HCT116 (cell line): ENCODE data around the gene THYN1. TPM values are rescaled to one million over a fixed set of nuclear protein-coding genes. Genes with fewer than 3 reads are reported as not detected.

ENCODE experiments used
- ATAC-seq: fragments of 200-7000 bp; cut with Tn5 transposase; 2 replicates; pipeline ENCODE4 v1.9.1; 2020; ENCODE audit warnings: mild to moderate bottlenecking, moderate library complexity
- BruUV-seq: library from RNA; stranded (reverse); fragments of 400-500 nt; replicated peaks from 2 replicates; lab custom pipeline; 2021; lab: Mats Ljungman, UMichigan
- CTCF ChIA-PET: fragments of 300-600 bp; sonication (Branson Sonifier 250); formaldehyde crosslinking; loops from one replicate; lab custom pipeline; 2021; ENCODE audit warnings: antibody characterized with exemption; lab: Charles Lee
- POLR2A ChIA-PET: fragments of 300-600, 350-600 bp; sonication (Branson Sonifier 250); formaldehyde crosslinking; loops from one replicate; lab custom pipeline; 2021; ENCODE audit warnings: antibody characterized with exemption; lab: Charles Lee
- RAD21 ChIA-PET, 2 experiments: fragments of 300-600 bp; sonication (Branson Sonifier 250); formaldehyde crosslinking; loops; one replicate each; lab custom pipeline; 2023; ENCODE audit warnings: low total read pairs in 2 of 2; ENCODE audit not compliant: uncharacterized antibody in 2 of 2, unreplicated experiment in 2 of 2, low non-redundant PET in 1 of 2; lab: Charles Lee
- DNase-seq: peaks from one replicate; pipeline ENCODE4 v3.0.0-alpha.2; 2010; ENCODE audit warnings: low read depth, low spot score
- H2AFZ ChIP-seq: fragments of 200-600 bp; shearing (Covaris generic), sonication (generic); 2 replicates; pipeline ENCODE4 v1.6.1; 2017; ENCODE audit warnings: low read depth, mixed run types, mixed read lengths, antibody characterized with exemption, low read length; ENCODE audit not compliant: poor library complexity, severe bottlenecking
- H3K27ac ChIP-seq: 2 replicates; pipeline ENCODE4 v1.5.1; 2012; ENCODE audit warnings: low read depth, low read length
- H3K27me3 ChIP-seq: fragments of 200-600 bp; sonication (generic); 2 replicates; pipeline ENCODE4 v1.6.1; 2016; ENCODE audit warnings: mixed run types, low read length, mixed read lengths; ENCODE audit not compliant: insufficient read depth
- H3K36me3 ChIP-seq, 2 experiments: fragments of 200-500 bp in 1 of 2; fragments of 200-600 bp in 1 of 2; sonication (Bioruptor generic) in 1 of 2; sonication (generic) in 1 of 2; 2 replicates each; pipeline versions ENCODE4 v1.5.1 to v1.6.1; 2014 to 2016; ENCODE audit warnings: low read length in 2 of 2, inconsistent platforms in 1 of 2, mixed read lengths in 1 of 2, mixed run types in 1 of 2; ENCODE audit not compliant: insufficient read depth in 2 of 2, control insufficient read depth in 1 of 2
- H3K4me1 ChIP-seq, 2 experiments: fragments of 200-600 bp in 1 of 2; sonication (generic) in 1 of 2; 2 replicates each; pipeline versions ENCODE4 v1.5.1 to v1.6.1; 2012 to 2017; ENCODE audit warnings: low read length in 2 of 2, inconsistent platforms in 1 of 2, mild to moderate bottlenecking in 1 of 2, mixed read lengths in 1 of 2, mixed run types in 1 of 2, moderate library complexity in 1 of 2; ENCODE audit not compliant: insufficient read depth in 2 of 2, control insufficient read depth in 1 of 2
- H3K4me2 ChIP-seq: fragments of 200-600 bp; sonication (generic); 2 replicates; pipeline ENCODE4 v1.6.1; 2017; ENCODE audit warnings: mixed run types, low read length, mixed read lengths
- H3K4me3 ChIP-seq, 2 experiments: fragments of 200-600 bp in 1 of 2; sonication (generic) in 1 of 2; replicated peaks in 1 of 2; 2 replicates each; pipeline ENCODE4 v1.5.1; 2011 to 2016; ENCODE audit warnings: low read length in 2 of 2, control low read depth in 1 of 2, low read depth in 1 of 2, mild to moderate bottlenecking in 1 of 2, mixed read lengths in 1 of 2, mixed run types in 1 of 2
- H3K79me2 ChIP-seq: fragments of 200-600 bp; sonication (generic); 2 replicates; pipeline ENCODE4 v1.6.1; 2017; ENCODE audit warnings: mild to moderate bottlenecking, mixed run types, low read length, moderate library complexity, mixed read lengths; ENCODE audit not compliant: insufficient read depth
- H3K9ac ChIP-seq: fragments of 200-600 bp; sonication (generic); 2 replicates; pipeline ENCODE4 v1.6.1; 2016; ENCODE audit warnings: low read length, mixed read lengths
- H3K9me2 ChIP-seq: fragments of 200-600 bp; sonication (generic), shearing (Covaris generic); 2 replicates; pipeline ENCODE4 v1.6.1; 2017; ENCODE audit warnings: mixed run types, mild to moderate bottlenecking, moderate library complexity; ENCODE audit not compliant: insufficient read depth
- H3K9me3 ChIP-seq, 2 experiments: fragments of 200-500 bp in 1 of 2; fragments of 200-600 bp in 1 of 2; sonication (Bioruptor generic) in 1 of 2; sonication (generic) in 1 of 2; 2 replicates each; pipeline ENCODE4 v1.6.1; 2014 to 2017; ENCODE audit warnings: low read length in 2 of 2, mixed read lengths in 2 of 2, inconsistent platforms in 1 of 2, low read depth in 1 of 2, mild to moderate bottlenecking in 1 of 2, mixed run types in 1 of 2, moderate library complexity in 1 of 2; ENCODE audit not compliant: control insufficient read depth in 1 of 2, insufficient read depth in 1 of 2
- H4K20me1 ChIP-seq: fragments of 200-600 bp; sonication (generic), shearing (Covaris generic); 2 replicates; pipeline ENCODE4 v1.6.1; 2017; ENCODE audit warnings: mixed run types, mild to moderate bottlenecking, moderate library complexity; ENCODE audit not compliant: insufficient read depth
- ATF3 ChIP-seq: IDR thresholded peaks from 2 replicates; pipeline ENCODE4 v1.6.1; 2012
- CBX3 ChIP-seq: IDR thresholded peaks from 2 replicates; pipeline ENCODE4 v1.6.1; 2012; ENCODE audit warnings: low read depth
- CEBPB ChIP-seq: IDR thresholded peaks from 2 replicates; pipeline ENCODE4 v1.6.1; 2012; ENCODE audit warnings: low read depth
- EGR1 ChIP-seq: IDR thresholded peaks from 2 replicates; pipeline ENCODE4 v1.6.1; 2012; ENCODE audit warnings: low read depth
- ELF1 ChIP-seq: IDR thresholded peaks from 2 replicates; pipeline ENCODE4 v1.6.1; 2012; ENCODE audit warnings: low read depth, borderline replicate concordance
- EZH2phosphoT487 ChIP-seq: fragments of 200-600 bp; IDR thresholded peaks from 2 replicates; pipeline ENCODE4 v1.6.1; 2018; ENCODE audit warnings: antibody characterized with exemption, borderline replicate concordance
- MAX ChIP-seq: IDR thresholded peaks from 2 replicates; pipeline ENCODE4 v1.6.1; 2012
- POLR2AphosphoS5 ChIP-seq: IDR thresholded peaks from 2 replicates; pipeline ENCODE4 v1.6.1; 2011; ENCODE audit warnings: mild to moderate bottlenecking, low read depth, low read length, moderate library complexity
- RAD21 ChIP-seq: IDR thresholded peaks from 2 replicates; pipeline ENCODE4 v1.6.1; 2012; ENCODE audit warnings: low read depth, mild to moderate bottlenecking
- SIN3A ChIP-seq: IDR thresholded peaks from 2 replicates; pipeline ENCODE4 v1.6.1; 2012; ENCODE audit warnings: low read depth
- SP1 ChIP-seq: IDR thresholded peaks from 2 replicates; pipeline ENCODE4 v1.6.1; 2012; ENCODE audit warnings: low read depth
- SRF ChIP-seq: IDR thresholded peaks from 2 replicates; pipeline ENCODE4 v1.6.1; 2012; ENCODE audit warnings: low read depth
- TCF7L2 ChIP-seq: IDR thresholded peaks from 2 replicates; pipeline ENCODE4 v1.7.0; 2011; ENCODE audit warnings: borderline replicate concordance, inconsistent platforms; ENCODE audit not compliant: insufficient read depth, insufficient read length; ENCODE audit errors: extremely low read depth
- ZBTB33 ChIP-seq: IDR thresholded peaks from 2 replicates; pipeline ENCODE4 v1.6.1; 2011; ENCODE audit warnings: mild to moderate bottlenecking, low read length, moderate library complexity; ENCODE audit not compliant: insufficient replicate concordance; ENCODE audit errors: extremely low read depth
- ZFX ChIP-seq: fragments of 450-650 bp; IDR thresholded peaks from 2 replicates; pipeline ENCODE4 v1.6.1; 2017
- ZNF274 ChIP-seq: fragments of 200-500 bp; sonication (Bioruptor generic); IDR thresholded peaks from 2 replicates; pipeline ENCODE4 v1.6.1; 2014; ENCODE audit warnings: mild to moderate bottlenecking, low read depth, low read length, inconsistent platforms
- intact Hi-C: fragments of 100-400 bp; cut with micrococcal nuclease; formaldehyde crosslinking; loops from 2 replicates; pipeline ENCODE4 v1.10.0; 2022
- total RNA-seq: library from RNA; stranded (reverse); gene quantifications from one replicate; pipeline ENCODE4 v1.2.1, GENCODE V29; 2021; ENCODE audit not compliant: unreplicated experiment
- TF ChIP-seq, protein P1 (sequence below), 3 experiments: fragments of 200-600 bp in 1 of 3; sonication (generic) in 1 of 3; IDR thresholded peaks in 2 of 3; conservative IDR thresholded peaks in 1 of 3; 2 replicates each; pipeline ENCODE4 v1.5.1; 2012 to 2017; ENCODE audit warnings: low read depth in 2 of 3, low read length in 2 of 3, antibody characterized with exemption in 1 of 3, borderline replicate concordance in 1 of 3, control low read depth in 1 of 3, mild to moderate bottlenecking in 1 of 3, mixed read lengths in 1 of 3, mixed run types in 1 of 3, moderate library complexity in 1 of 3; ENCODE audit not compliant: insufficient read depth in 1 of 3

The THYN1 gene
- total RNA-seq, 1 experiment from 2014 or later = 32.2 TPM

GRCh38 chr11:134290646-134291045 lies 37.5 kb upstream of the THYN1 start:
- Histone ChIP-seq H3K27ac (no peak overlapping the region), H3K4me1 (no peaks in the 10 kb centered on the region), H3K9me2 (no peaks in the 10 kb centered on the region), H3K9ac (no peak overlapping the region), H3K79me2 (no peaks in the 10 kb centered on the region), H3K27me3 (no peaks in the 10 kb centered on the region), H3K9me3 (no peaks in the 10 kb centered on the region), H3K36me3 (no peaks in the 10 kb centered on the region), H4K20me1 (no peaks in the 10 kb centered on the region), H2AFZ (no peak overlapping the region), H3K4me3 (no peak overlapping the region), H3K4me2 (no peak overlapping the region)
- ChIA-PET CTCF (no interaction called here), RAD21 (no interaction called here), POLR2A (no interaction called here)
- DNase-seq = no peak
- no TSS peak for BruUV-seq
- TF ChIP-seq ZBTB33 (no peak), ZNF274 (no peak), RAD21 (no peak), ZFX (no peak), CEBPB (no peak), SP1 (no peak), TCF7L2 (no peak), EGR1 (no peak), ELF1 (no peak), SRF (no peak), SIN3A (no peak), ATF3 (no peak), MAX (no peak), POLR2AphosphoS5 (no peak), CBX3 (no peak), EZH2phosphoT487 (no peak)
- TF ChIP-seq, protein P1, sequence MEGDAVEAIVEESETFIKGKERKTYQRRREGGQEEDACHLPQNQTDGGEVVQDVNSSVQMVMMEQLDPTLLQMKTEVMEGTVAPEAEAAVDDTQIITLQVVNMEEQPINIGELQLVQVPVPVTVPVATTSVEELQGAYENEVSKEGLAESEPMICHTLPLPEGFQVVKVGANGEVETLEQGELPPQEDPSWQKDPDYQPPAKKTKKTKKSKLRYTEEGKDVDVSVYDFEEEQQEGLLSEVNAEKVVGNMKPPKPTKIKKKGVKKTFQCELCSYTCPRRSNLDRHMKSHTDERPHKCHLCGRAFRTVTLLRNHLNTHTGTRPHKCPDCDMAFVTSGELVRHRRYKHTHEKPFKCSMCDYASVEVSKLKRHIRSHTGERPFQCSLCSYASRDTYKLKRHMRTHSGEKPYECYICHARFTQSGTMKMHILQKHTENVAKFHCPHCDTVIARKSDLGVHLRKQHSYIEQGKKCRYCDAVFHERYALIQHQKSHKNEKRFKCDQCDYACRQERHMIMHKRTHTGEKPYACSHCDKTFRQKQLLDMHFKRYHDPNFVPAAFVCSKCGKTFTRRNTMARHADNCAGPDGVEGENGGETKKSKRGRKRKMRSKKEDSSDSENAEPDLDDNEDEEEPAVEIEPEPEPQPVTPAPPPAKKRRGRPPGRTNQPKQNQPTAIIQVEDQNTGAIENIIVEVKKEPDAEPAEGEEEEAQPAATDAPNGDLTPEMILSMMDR (IDR thresholded peaks at IDR 0.05 in 2 of 3, conservative IDR thresholded peaks at IDR 0.05 in 1 of 3; ENCODE audit: borderline replicate concordance in 1 of 3, insufficient read depth in 1 of 3, low read depth in 2 of 3, low read length in 2 of 3) = no peak
- ATAC-seq = no peak
- intact Hi-C loops = no loop called here
